Mesenchymal stem cell (in vitro differentiated cells and primary cell): Measurements from ENCODE around the gene RAPGEF5.

Experiments
- DNase-seq: peaks from one replicate; pipeline ENCODE4 v3.0.0-alpha.2; 2013
- H2AFZ ChIP-seq: one replicate; pipeline ENCODE4 v1.6.1; 2013; ENCODE audit warnings: low read depth, mild to moderate bottlenecking, control low read depth, inconsistent platforms, low read length, moderate library complexity
- H2AK5ac ChIP-seq: 2 replicates; pipeline ENCODE4 v1.6.1; 2013; ENCODE audit warnings: low read length, moderate library complexity, mild to moderate bottlenecking, inconsistent platforms; ENCODE audit not compliant: severe bottlenecking
- H2BK120ac ChIP-seq: one replicate; pipeline ENCODE4 v1.6.1; 2013; ENCODE audit warnings: low read depth, mild to moderate bottlenecking, inconsistent platforms, low read length, moderate library complexity
- H2BK12ac ChIP-seq, 2 experiments: one replicate each; pipeline ENCODE4 v1.6.1; 2013; ENCODE audit warnings: inconsistent platforms in 2 of 2, low read length in 2 of 2, mild to moderate bottlenecking in 2 of 2, moderate library complexity in 2 of 2, control low read depth in 1 of 2
- H2BK15ac ChIP-seq: one replicate; pipeline ENCODE4 v1.6.1; 2013; ENCODE audit warnings: mild to moderate bottlenecking, low read depth, inconsistent platforms; ENCODE audit not compliant: poor library complexity, severe bottlenecking
- H2BK5ac ChIP-seq: 2 replicates; pipeline ENCODE4 v1.6.1; 2013; ENCODE audit warnings: low read depth, mild to moderate bottlenecking, low read length, control low read depth, inconsistent platforms; ENCODE audit not compliant: poor library complexity, severe bottlenecking
- H3K14ac ChIP-seq, 2 experiments: one replicate each; pipeline ENCODE4 v1.6.1; 2013; ENCODE audit warnings: inconsistent platforms in 2 of 2, low read length in 2 of 2, control low read depth in 1 of 2, mild to moderate bottlenecking in 1 of 2, moderate library complexity in 1 of 2
- H3K18ac ChIP-seq, 2 experiments: one replicate each; pipeline ENCODE4 v1.6.1; 2013; ENCODE audit warnings: inconsistent platforms in 2 of 2, low read length in 2 of 2, control low read depth in 1 of 2, low read depth in 1 of 2, mild to moderate bottlenecking in 1 of 2
- H3K23ac ChIP-seq, 2 experiments: one replicate each; pipeline ENCODE4 v1.6.1; 2013; ENCODE audit warnings: inconsistent platforms in 2 of 2, low read length in 2 of 2, mild to moderate bottlenecking in 2 of 2, moderate library complexity in 2 of 2, control low read depth in 1 of 2
- H3K27ac ChIP-seq: 2 replicates; pipeline ENCODE4 v1.5.1; 2013; ENCODE audit warnings: mild to moderate bottlenecking, moderate library complexity, low read length, control low read depth, inconsistent platforms; ENCODE audit not compliant: poor library complexity, severe bottlenecking
- H3K27me3 ChIP-seq, 2 experiments: 2 replicates each; pipeline versions ENCODE4 v1.6.1 to v1.7.0; 2013; ENCODE audit warnings: low read length in 2 of 2, mild to moderate bottlenecking in 2 of 2, moderate library complexity in 2 of 2, control low read depth in 1 of 2, inconsistent platforms in 1 of 2; ENCODE audit not compliant: control insufficient read depth in 1 of 2, insufficient read depth in 1 of 2
- H3K36me3 ChIP-seq, 2 experiments: 2 replicates each; pipeline versions ENCODE4 v1.6.1 to v1.7.0; 2013; ENCODE audit warnings: low read length in 2 of 2, control low read depth in 1 of 2, inconsistent platforms in 1 of 2, low read depth in 1 of 2, mild to moderate bottlenecking in 1 of 2; ENCODE audit not compliant: insufficient read depth in 2 of 2, control insufficient read depth in 1 of 2
- H3K4ac ChIP-seq, 2 experiments: one replicate each; pipeline ENCODE4 v1.6.1; 2013; ENCODE audit warnings: inconsistent platforms in 2 of 2, low read length in 2 of 2, mild to moderate bottlenecking in 2 of 2, moderate library complexity in 2 of 2, control low read depth in 1 of 2, low read depth in 1 of 2
- H3K4me1 ChIP-seq: 2 replicates; pipeline ENCODE4 v1.6.1; 2013; ENCODE audit warnings: low read depth, low read length, control low read depth; ENCODE audit not compliant: control insufficient read depth, insufficient read depth
- H3K4me2 ChIP-seq: 2 replicates; pipeline ENCODE4 v1.6.1; 2013; ENCODE audit warnings: low read length, mild to moderate bottlenecking, inconsistent platforms; ENCODE audit not compliant: poor library complexity, severe bottlenecking
- H3K4me3 ChIP-seq, 2 experiments: 2 replicates each; pipeline versions ENCODE4 v1.5.1 to v1.7.0; 2013; ENCODE audit warnings: low read length in 2 of 2, mild to moderate bottlenecking in 2 of 2, control low read depth in 1 of 2, low read depth in 1 of 2; ENCODE audit not compliant: insufficient read depth in 1 of 2
- H3K79me1 ChIP-seq: replicated peaks from 2 replicates; pipeline ENCODE4 v1.6.1; 2013; ENCODE audit warnings: mild to moderate bottlenecking, control low read depth, low read length, inconsistent platforms; ENCODE audit not compliant: poor library complexity, severe bottlenecking
- H3K9ac ChIP-seq: 2 replicates; pipeline ENCODE4 v1.7.0; 2013; ENCODE audit warnings: mild to moderate bottlenecking, low read length, moderate library complexity
- H3K9me3 ChIP-seq: 2 replicates; pipeline ENCODE4 v1.7.0; 2013; ENCODE audit warnings: mild to moderate bottlenecking, low read length; ENCODE audit not compliant: control insufficient read depth
- H4K8ac ChIP-seq: one replicate; pipeline ENCODE4 v1.6.1; 2013; ENCODE audit warnings: inconsistent platforms, mild to moderate bottlenecking, low read length, moderate library complexity
- H4K91ac ChIP-seq: one replicate; pipeline ENCODE4 v1.6.1; 2013; ENCODE audit warnings: mild to moderate bottlenecking, low read length, inconsistent platforms
- WGBS: methylation state at CpG from one replicate; pipeline ENCODE4 v1.1.7; 2013; ENCODE audit warnings: mixed read lengths; 5-methylcytosine and 5-hydroxymethylcytosine counted together

The RAPGEF5 gene

GRCh38 chr7:22378199-22378980, 21.4 kb upstream of the RAPGEF5 start:
- H3K18ac ChIP-seq = no peak overlapping the region
- H2AK5ac ChIP-seq = no peak overlapping the region
- H2AFZ ChIP-seq = no peak overlapping the region
- H3K36me3 ChIP-seq = no peaks in the 10 kb centered on the region
- 81% methylated on average over 6 of the region's 7 CpGs for WGBS
- H3K23ac ChIP-seq = no peak overlapping the region
- H2BK15ac ChIP-seq = no peak overlapping the region
- H3K4me1 ChIP-seq = no peaks in the 10 kb centered on the region
- H3K9ac ChIP-seq = no peak overlapping the region
- no peak overlapping the region for H4K91ac ChIP-seq
- DNase-seq = no peak
- H2BK5ac ChIP-seq = no peak overlapping the region
- no peak overlapping the region for H3K27ac ChIP-seq
- no peak overlapping the region for H2BK12ac ChIP-seq
- no peaks in the 10 kb centered on the region for H3K79me1 ChIP-seq
- H3K14ac ChIP-seq = no peak overlapping the region
- H2BK120ac ChIP-seq = no peak overlapping the region
- H3K4me2 ChIP-seq = no peak overlapping the region
- H3K4ac ChIP-seq = no peak overlapping the region
- H4K8ac ChIP-seq = no peak overlapping the region
- H3K4me3 ChIP-seq = no peak overlapping the region
- no peaks in the 10 kb centered on the region for H3K9me3 ChIP-seq
- H3K27me3 ChIP-seq = peaks cover 0 to 17% of the 10 kb centered on the region in 2 experiments

GRCh38 chr7:22377703-22378102, 20.7 kb upstream of the RAPGEF5 start:
- H3K14ac ChIP-seq = no peak overlapping the region
- H3K4me2 ChIP-seq = no peak overlapping the region
- H2BK15ac ChIP-seq = no peak overlapping the region
- H4K91ac ChIP-seq = no peak overlapping the region
- no peaks in the 10 kb centered on the region for H3K4me1 ChIP-seq
- H3K9ac ChIP-seq = no peak overlapping the region
- H3K23ac ChIP-seq = no peak overlapping the region
- no peak overlapping the region for H3K18ac ChIP-seq
- H2AFZ ChIP-seq = no peak overlapping the region
- no peak overlapping the region for H2AK5ac ChIP-seq
- H3K79me1 ChIP-seq = no peaks in the 10 kb centered on the region
- H3K27me3 ChIP-seq = peaks cover 0 to 21% of the 10 kb centered on the region in 2 experiments
- no peak overlapping the region for H3K4ac ChIP-seq
- no peaks in the 10 kb centered on the region for H3K9me3 ChIP-seq
- H4K8ac ChIP-seq = no peak overlapping the region
- no peak overlapping the region for H3K4me3 ChIP-seq
- H2BK12ac ChIP-seq = no peak overlapping the region
- no peak overlapping the region for H2BK5ac ChIP-seq
- H3K27ac ChIP-seq = no peak overlapping the region
- no peak for DNase-seq
- 58% methylated on average over 2 of the region's 2 CpGs for WGBS
- H3K36me3 ChIP-seq = no peaks in the 10 kb centered on the region
- H2BK120ac ChIP-seq = no peak overlapping the region

- no peaks in the 10 kb centered on the region for H3K36me3 ChIP-seq
- H2BK5ac ChIP-seq = no peak overlapping the region
- no peak overlapping the region for H2BK15ac ChIP-seq
- no peaks in the 10 kb centered on the region for H3K4me1 ChIP-seq
- no peak overlapping the region for H3K14ac ChIP-seq
- H3K18ac ChIP-seq = no peak overlapping the region
- H4K91ac ChIP-seq = no peak overlapping the region
- no peak overlapping the region for H2BK12ac ChIP-seq
- no peak overlapping the region for H2AFZ ChIP-seq
- H3K23ac ChIP-seq = no peak overlapping the region
- no peak overlapping the region for H2BK120ac ChIP-seq
- WGBS = 95% methylated on average over 2 of the region's 2 CpGs
- peak overlapping the region; percentile 27 for H3K9ac ChIP-seq
- H2AK5ac ChIP-seq = no peak overlapping the region
- no peaks in the 10 kb centered on the region for H3K79me1 ChIP-seq
- no peak for DNase-seq
- H3K4ac ChIP-seq = no peak overlapping the region
- H3K4me3 ChIP-seq = no peak overlapping the region
- H4K8ac ChIP-seq = no peak overlapping the region
- no peak overlapping the region for H3K27ac ChIP-seq
- H3K4me2 ChIP-seq = no peak overlapping the region
- H3K9me3 ChIP-seq = no peaks in the 10 kb centered on the region
- H3K27me3 ChIP-seq = peaks cover 0 to 21% of the 10 kb centered on the region in 2 experiments
These were observed 18.6 kb upstream of the RAPGEF5 start for GRCh38 chr7:22375359-22376048.

GRCh38 chr7:22373911-22374310, 17.0 kb upstream of the RAPGEF5 start:
- Histone ChIP-seq H4K8ac (no peak overlapping the region), H3K14ac (no peak overlapping the region), H3K27ac (no peak overlapping the region), H2BK5ac (no peak overlapping the region), H3K18ac (no peak overlapping the region), H3K27me3 (peaks cover 0 to 21% of the 10 kb centered on the region in 2 experiments), H4K91ac (no peak overlapping the region), H2BK12ac (no peak overlapping the region), H2AFZ (no peak overlapping the region), H3K23ac (no peak overlapping the region), H3K36me3 (no peaks in the 10 kb centered on the region), H3K4me1 (no peaks in the 10 kb centered on the region), H2AK5ac (no peak overlapping the region), H3K9ac (no peak overlapping the region), H3K4me2 (no peak overlapping the region), H2BK120ac (no peak overlapping the region), H2BK15ac (no peak overlapping the region), H3K4me3 (no peak overlapping the region), H3K79me1 (no peaks in the 10 kb centered on the region), H3K4ac (no peak overlapping the region), H3K9me3 (no peaks in the 10 kb centered on the region)
- WGBS = 81% methylated on average over 2 of the region's 2 CpGs
- DNase-seq = no peak
